ENCODE data around the gene TRMT5.

TRMT5 gene

GRCh38 chr14:60970146-60970545 lies 10.7 kb downstream of the TRMT5 start:
- Histone ChIP-seq H3K27ac (no peak overlapping the region), H3K9me3 (ENCODE audit: severe bottlenecking) (no peaks in the 10 kb centered on the region), H3K36me3 (peaks cover 3% of the 10 kb centered on the region), H3K27me3 (ENCODE audit: insufficient read depth, low read depth, severe bottlenecking) (no peaks in the 10 kb centered on the region), H3K4me3 (ENCODE audit: low read depth, low read length) (no peak overlapping the region)
- no peak for DNase-seq
- TF ChIP-seq CTCF (IDR thresholded peaks at IDR 0.05; ENCODE audit: low read depth, low read length), result no peak

GRCh38 chr14:60968671-60969070 lies 12.2 kb downstream of the TRMT5 start:
- Histone ChIP-seq H3K27ac (no peak overlapping the region), H3K4me3 (ENCODE audit: low read depth, low read length) (no peak overlapping the region), H3K9me3 (ENCODE audit: severe bottlenecking) (no peaks in the 10 kb centered on the region), H3K27me3 (ENCODE audit: insufficient read depth, low read depth, severe bottlenecking) (no peaks in the 10 kb centered on the region), H3K36me3 (no peaks in the 10 kb centered on the region)
- DNase-seq, result no peak
- TF ChIP-seq CTCF (IDR thresholded peaks at IDR 0.05; ENCODE audit: low read depth, low read length), result no peak

GRCh38 chr14:60968099-60968498 lies 12.8 kb downstream of the TRMT5 start:
- Histone ChIP-seq H3K9me3 (ENCODE audit: severe bottlenecking) (no peaks in the 10 kb centered on the region), H3K27ac (no peak overlapping the region), H3K27me3 (ENCODE audit: insufficient read depth, low read depth, severe bottlenecking) (no peaks in the 10 kb centered on the region), H3K4me3 (ENCODE audit: low read depth, low read length) (no peak overlapping the region), H3K36me3 (no peaks in the 10 kb centered on the region)
- TF ChIP-seq CTCF (IDR thresholded peaks at IDR 0.05; ENCODE audit: low read depth, low read length), result no peak
- DNase-seq, result no peak

GRCh38 chr14:60965402-60965801 lies 15.5 kb downstream of the TRMT5 start:
- Histone ChIP-seq H3K27me3 (ENCODE audit: insufficient read depth, low read depth, severe bottlenecking) (no peaks in the 10 kb centered on the region), H3K4me3 (ENCODE audit: low read depth, low read length) (no peak overlapping the region), H3K9me3 (ENCODE audit: severe bottlenecking) (no peaks in the 10 kb centered on the region), H3K36me3 (no peaks in the 10 kb centered on the region), H3K27ac (no peak overlapping the region)
- DNase-seq, result no peak
- TF ChIP-seq CTCF (IDR thresholded peaks at IDR 0.05; ENCODE audit: low read depth, low read length), result no peak

GRCh38 chr14:60964904-60965303 lies 16.0 kb downstream of the TRMT5 start:
- Histone ChIP-seq H3K4me3 (ENCODE audit: low read depth, low read length) (no peak overlapping the region), H3K27me3 (ENCODE audit: insufficient read depth, low read depth, severe bottlenecking) (no peaks in the 10 kb centered on the region), H3K27ac (no peak overlapping the region), H3K36me3 (no peaks in the 10 kb centered on the region), H3K9me3 (ENCODE audit: severe bottlenecking) (no peaks in the 10 kb centered on the region)
- no peak for DNase-seq
- no peak for TF ChIP-seq CTCF (IDR thresholded peaks at IDR 0.05; ENCODE audit: low read depth, low read length)

GRCh38 chr14:60963761-60964160 lies 17.1 kb downstream of the TRMT5 start:
- Histone ChIP-seq H3K27me3 (ENCODE audit: insufficient read depth, low read depth, severe bottlenecking) (no peaks in the 10 kb centered on the region), H3K4me3 (ENCODE audit: low read depth, low read length) (no peak overlapping the region), H3K36me3 (no peaks in the 10 kb centered on the region), H3K9me3 (ENCODE audit: severe bottlenecking) (no peaks in the 10 kb centered on the region), H3K27ac (no peak overlapping the region)
- no peak for TF ChIP-seq CTCF (IDR thresholded peaks at IDR 0.05; ENCODE audit: low read depth, low read length)
- DNase-seq, result no peak
